Non-pigmented ciliary epithelial cell (primary cell): Measurements from ENCODE around the gene ATRIP.
A peak's percentile ranks its signal among the peaks of the same experiment; 100 is the strongest.
"Not testable (repeated sequence)": the region's sequence is repeated elsewhere in the genome, so short reads cannot be mapped to it uniquely, and the experiment has no call there.

Experiments
- DNase-seq: peaks from one replicate; pipeline ENCODE4 v3.0.0-alpha.2; 2010; ENCODE audit warnings: low read depth

The ATRIP gene

DNA sequence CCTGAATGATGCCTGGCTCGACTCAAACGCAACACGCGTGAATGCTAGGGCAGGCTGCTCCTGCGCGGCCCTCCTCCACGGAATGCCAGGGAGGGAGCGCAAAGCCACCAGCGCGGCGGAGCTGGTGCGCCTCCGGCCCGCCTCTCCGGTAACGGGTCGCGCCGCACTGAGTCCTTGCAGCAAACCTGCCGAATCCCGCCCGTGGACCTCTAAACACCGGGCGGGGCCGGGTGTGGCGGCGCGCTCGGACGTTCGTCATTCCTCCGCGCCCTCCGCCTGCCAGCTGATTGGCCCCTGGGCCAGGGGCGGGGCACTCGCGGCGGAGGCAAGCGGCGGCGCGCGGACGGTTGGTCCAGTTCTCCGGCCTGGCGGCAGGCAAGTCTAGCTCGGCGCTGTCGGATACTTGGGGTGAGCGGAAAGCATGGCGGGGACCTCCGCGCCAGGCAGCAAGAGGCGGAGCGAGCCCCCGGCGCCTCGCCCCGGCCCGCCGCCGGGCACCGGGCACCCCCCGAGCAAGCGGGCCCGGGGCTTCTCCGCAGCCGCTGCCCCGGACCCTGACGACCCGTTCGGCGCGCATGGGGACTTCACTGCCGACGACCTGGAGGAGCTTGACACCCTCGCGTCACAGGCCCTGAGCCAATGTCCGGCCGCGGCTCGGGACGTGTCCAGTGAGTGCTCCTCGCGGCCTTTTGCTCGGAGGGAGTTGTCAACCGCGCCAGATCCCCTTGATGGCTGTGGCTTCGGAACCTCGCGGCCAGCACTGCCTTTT lies at the start of gene ATRIP:
Gene ATRIP, plus strand, starts transcription at position 313 of the 769 bp plus-strand sequence. Its CDS starts 109 bp downstream, at position 422.
- DNase-seq: no peak

DNA sequence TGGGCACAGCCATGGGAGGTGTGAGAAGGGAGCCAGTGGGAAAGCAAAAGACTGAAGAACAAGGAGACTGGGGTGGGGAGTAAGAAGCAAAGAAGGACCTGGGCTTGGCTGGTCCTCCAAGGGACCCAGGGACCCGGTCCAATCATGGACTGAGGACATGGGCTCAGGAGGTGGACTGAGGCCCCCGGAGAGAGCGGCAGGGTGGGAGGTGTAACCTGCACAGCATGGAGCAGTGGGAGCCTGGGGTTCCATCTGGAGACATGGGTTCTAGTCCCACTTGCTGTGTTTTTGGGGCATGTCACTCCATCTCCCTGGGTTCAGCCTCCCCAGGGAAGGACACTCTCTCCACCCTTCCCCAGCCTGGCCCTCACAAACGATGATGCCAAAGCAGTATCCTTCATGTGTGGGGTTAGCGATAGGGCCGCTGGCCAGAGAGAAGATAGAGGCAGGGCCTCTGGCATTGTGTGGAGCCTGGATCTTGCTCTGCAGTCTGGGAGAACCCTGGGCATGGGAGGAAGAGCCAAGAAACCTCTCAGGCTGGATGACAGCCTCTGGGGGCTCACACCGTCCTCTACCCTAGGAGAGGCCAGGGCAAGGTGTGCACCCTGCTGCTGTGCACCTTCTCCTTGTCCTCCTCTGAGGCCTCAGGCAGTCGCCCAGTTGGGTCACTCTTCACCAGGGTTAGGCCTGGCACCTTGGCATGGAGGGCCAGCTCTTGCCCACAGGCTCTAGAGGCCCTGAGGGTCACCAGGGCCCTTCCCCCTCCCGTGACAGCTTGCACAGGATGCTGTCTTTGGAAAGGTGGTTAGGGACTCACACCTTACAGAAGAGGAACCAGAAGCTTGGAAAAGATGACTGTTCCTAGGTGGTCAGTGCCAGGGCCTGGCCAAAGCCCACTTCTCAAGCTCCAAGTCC lies 48.5 kb upstream of the ATRIP start:
- DNase-seq: no peak

DNA sequence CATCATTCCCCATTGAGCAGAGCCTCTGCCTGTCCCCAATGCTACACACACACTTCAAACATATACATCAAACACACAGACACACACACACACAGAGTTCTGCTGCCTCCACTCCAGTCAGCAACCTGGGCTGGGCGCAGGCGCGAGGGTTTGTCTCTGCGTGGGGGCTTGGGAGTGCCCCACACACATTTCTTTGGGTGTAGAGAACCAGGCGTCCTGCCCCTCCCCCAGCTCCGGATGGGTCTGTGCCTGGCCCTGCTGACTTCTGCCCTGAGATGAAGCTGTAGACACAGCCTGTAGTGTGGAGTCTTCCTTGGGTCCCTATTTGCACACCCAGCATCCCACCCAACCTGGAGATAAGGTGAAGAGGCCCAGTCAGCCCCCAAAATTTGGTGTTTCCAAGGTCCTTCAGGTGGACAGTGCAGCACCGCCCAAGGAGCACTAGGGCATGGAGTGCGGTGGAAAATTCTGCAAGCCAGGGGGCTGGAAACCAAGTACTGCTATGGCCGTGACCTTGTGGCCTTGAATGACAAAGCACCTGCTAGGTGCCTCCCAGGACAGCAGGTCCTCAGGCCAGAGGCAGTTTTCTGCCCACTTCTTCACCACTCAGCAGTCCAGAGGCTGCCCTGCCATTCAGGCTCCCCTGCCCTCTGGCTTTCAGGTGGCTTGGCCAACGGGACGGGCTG lies 47.7 kb upstream of the ATRIP start:
- DNase-seq: no peak

DNA sequence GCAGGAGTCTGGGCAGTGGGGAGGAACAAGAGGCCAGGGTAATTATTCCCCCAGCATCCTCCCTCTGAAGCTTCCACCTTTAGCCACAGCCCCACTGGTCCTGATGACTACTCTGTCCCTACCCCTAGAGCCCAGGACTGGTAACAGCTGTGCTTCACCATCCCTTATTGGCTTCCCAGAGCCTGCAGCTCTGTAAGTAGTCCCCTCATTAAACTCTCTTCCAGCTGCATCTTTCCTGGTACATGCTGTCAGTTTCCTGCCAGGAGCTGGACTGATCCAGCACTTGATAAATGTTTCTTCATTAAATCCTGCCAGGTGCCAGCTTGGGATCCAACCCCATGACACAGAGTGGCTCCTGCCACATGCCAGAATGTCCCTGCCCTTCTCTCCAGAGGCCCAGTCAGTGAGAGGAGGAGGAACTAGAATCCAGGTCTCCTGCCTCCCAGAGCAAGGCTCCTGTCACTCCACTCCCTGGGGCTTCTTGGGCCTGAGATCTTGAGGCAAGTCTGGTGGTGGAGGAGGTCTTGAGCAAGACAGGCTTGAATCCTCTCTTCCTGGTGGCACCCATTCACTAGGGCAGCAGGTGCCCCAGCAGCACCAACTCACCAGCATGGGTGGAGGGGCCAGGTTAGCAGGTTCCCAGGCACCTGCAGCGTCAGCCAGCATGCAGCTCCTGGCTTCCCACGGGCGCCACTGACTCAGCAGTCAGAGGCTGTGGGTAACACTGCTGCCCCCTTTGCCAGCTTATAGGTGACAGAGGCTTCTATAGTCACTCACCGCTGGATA lies 47.0 kb upstream of the ATRIP start:
- DNase-seq: no peak

DNA sequence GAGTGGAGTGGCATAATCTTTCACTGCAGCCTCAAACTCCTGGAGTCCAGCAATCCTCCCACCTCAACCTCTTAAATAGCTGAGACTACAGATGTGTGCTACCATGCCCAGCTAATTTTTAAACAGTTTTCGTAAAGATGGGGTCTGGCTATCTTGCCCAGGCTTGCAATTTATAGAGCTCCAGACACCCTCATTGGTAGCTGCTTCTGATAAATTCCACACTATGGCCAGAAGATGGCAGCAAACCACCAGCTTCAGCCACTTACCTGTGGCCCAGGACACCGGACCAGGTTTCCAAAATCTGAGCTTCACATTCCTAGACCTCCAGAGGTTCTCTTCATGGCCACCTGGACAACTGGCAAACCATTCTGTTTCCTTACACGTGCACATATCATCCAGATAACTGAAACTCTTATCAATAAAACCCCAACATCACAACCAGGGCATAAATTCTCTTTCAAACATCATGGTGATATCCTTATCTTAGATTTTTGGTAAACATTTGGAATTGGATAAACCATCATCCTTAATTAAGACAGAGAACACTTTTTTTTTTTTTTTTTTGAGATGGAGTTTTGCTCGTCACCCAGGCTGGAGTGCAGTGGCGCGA lies 45.6 kb upstream of the ATRIP start:
- no peak for DNase-seq

DNA sequence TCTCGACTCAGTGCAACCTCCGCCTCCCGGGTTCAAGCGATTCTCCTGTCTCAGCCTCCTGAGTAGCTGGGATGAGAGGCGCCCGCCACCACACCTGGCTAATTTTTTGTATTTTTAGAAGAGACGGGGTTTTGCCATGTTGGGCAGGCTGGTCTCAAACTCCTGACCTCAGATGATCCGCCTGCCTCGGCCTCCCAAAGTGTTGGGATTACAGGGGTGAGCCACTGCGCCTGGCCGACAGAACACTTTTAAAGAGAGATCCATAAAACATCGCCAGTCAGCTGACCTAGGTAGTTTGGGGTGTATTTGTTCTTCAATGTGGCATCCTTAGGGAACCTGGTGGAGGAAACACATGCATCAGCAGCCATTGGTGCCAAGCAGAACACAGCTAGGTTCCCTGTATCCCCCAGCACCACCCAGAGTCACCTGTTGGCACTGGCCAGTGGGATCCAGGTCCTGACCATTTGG lies 45.1 kb upstream of the ATRIP start:
- not testable (repeated sequence) for DNase-seq

DNA sequence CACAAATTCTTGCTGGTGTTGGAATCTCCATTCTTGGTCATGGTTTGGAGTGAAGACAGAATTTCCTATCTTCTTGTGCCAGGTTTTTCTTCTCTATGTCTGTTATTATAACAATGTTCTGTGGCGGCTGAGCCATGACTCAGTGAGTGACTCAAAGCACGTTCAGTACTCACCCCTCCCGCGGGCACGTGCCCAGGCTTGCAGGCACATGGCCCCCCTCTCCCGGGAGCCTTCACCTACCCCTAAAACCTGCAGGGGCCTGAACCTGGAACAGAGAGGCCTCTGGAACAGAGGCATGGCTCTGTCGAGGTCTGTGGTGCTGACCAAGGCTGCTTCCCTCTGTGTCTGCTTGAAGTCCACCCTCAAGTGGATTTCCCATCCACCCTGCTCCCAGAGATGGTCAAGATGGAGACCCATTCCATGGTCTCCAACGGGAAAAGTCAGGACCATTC lies 44.2 kb upstream of the ATRIP start:
- DNase-seq: peak; percentile 50

DNA sequence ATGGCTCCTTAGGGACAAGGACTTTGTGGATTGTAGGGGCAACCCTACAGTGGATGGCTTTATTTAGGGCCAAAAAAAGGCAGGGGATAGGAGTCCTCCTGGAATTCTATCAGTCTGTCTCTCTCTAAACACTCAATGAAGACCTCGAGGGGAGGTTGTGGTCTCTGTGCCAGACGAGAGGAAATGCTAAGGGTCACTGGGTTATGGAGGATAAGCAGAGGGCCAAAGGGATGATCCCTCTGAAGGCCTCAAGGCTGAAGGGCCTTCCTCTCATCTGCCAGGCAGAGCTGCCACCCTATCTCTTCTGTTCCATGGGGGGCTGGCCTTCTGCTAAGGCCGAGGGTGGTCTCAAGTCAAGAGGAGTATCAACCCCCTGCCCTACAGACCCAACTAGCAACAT lies 43.6 kb upstream of the ATRIP start:
- DNase-seq: no peak

DNA sequence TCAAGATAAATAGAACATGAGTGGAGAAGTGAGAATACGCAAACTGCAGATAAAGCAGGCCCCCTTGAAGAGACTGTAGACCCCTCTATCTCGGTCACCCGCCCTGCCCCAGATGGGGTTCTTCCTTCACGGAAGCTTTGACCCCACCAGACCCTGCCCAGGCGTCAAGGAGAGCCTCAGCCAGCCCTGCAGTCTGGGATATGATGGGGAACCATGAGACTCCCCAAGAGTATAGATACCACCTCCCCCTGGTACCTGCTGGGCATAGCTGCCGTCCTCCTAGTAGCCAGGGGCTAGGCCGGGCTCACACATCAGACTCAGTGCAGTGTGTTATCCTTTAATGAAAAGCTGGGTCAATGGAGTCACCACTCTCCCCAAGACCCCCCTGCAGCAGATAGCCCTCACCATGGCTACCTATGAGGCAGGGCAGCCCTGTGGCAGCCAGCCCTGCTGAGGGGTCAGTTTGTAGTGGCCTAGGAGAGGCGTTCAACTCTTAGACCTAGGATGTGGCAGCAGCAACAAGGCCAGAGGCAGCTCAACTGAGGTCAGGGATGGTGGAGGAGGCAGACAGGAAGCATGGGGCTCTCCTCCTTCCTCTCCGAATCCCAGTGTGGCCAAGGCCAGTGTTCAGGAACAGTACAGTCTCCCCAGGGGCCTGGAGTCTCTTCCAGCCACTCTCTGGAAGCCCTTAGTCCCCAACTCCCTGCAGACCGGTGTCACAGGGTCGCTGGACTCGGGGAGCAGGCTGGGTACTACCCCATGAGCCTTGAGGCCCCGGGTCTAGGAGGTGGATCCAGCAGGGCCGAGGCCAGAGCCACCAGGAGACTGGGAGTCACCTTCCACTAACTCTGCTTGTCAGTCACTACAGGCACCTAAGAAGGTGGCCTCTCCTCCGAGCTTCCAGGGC lies 42.8 kb upstream of the ATRIP start:
- DNase-seq: no peak

DNA sequence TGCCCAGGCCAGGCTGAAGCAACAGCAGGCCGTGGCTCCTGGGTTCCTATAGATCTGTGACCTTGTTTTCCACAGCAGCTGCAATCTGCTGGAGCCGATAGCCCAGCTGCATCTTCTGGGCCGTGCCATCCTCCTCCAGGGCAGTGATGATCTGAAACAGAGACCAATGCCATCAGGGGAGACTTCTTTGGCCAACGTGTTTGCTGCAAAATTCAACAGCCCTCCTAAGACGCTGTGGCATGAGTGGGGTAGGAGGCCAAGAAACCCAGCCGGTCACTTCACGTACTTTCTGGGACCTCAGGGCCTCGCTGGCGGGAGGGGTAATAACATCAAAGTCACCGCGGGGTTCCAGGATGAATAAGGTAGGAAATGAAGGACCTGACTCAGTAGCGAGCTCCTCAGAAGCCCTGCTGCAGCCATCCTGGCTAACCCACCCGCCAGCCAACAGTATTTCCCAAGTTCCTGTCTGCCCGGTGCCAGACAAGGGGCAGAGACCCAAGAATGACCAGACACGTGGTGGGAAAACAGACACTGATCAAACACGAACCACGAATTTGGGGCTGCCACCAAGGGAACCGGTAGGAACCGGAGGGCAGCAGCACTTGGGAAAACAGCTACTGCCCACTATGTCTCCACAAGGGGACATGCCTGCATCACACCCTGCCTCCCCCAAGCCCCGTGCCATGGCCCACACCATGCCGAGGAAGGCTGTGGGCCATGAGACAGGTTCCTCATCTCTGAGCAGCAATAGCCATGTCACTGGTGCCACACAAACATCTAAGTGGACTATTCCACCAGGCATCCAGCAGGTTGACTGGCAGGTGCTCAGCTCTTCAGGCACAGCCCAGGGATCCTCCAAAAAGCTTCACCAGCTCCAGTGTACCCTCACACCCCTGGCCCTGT lies 41.8 kb upstream of the ATRIP start:
- DNase-seq: no peak

DNA sequence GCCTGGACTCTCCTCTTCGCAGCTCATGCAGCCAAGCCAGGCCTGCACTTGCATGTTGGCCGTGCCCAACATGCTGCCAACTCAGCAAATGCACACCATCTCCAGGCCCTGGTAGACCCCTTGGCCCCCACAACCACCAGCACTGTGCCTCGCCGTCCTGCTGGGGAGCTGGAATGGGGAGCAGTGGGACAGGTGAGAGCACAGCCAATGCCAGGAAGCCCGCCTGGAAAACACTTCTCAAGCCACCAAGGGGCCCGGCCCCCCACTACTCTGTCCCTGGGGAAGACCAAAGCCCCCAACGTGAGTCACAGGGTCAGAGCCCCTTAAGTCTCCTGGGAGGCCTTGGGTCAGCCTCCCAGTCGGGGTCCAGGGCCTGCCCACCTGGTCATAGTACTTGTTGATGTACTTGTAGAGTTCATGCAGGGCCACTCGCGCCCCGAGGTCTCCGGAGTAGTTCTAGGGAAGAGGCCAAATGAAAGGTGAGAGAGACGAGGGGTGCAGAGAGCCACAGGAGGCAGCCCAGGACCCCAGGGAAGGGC lies 41.1 kb upstream of the ATRIP start:
- DNase-seq: no peak

DNA sequence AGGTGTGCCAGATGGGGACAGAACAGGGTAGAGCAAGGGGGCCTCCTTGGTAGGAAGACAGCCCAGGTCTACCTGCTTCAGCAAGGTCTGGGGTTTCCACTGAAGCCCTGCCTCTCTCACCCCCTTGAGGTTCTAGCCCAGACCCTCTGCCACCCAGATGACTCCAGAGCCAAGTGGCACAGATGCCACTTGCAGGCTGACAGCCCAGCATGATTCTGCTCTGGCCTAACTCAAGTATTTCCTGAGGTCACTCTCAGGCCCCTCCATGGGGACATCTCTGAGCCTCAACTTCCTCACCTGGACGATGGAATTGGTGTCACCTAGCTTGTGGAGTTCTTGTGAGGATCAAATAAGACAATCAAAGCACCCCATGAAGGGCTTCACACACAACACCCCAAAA lies 40.6 kb upstream of the ATRIP start:
- no peak for DNase-seq

DNA sequence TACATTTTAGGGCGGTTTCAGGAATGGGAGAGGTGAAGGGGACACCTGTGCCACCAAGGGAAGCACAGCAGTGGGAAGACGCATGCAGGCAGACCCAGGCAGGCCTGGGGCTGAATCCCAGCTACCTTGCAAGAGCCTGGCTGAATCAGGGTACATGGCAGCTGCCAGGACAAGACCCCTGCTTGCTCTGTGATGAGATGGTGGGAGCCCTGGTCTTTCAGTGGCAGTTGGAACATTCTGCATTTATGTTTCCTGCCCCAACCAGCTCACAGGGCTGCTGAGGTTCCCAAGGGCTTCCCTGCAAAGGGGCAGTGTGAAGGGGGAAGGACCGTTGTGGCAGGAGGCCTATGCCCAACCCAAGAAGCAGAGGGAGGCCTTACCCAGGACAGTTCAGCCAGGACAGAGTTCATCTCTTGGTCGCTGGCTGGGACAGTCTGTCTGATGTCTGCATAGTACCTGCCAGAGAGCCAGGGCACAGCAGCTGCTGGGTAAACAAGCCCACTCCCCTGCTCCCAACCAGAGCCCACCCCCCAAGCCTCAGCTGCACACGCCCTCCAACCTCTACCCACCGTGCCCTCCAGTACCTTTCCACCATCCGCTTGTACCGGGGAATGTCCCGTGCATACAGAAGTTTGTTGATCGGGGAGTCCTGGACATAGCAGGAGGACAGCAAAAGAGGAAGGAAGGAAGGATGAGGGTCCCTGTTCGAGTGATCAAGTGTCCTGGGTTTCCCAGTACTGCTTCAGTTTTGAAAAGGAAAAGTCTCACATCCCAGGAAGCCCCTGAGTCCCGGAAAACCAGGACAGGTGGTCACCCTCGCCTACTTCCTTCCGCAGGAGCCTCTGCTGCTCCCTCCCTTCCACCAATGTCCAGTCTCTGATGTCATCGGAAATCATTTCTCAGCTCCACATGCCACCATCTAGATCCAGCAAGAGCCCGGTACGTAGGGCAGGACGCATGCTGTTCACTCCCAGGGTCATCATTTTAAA lies 39.8 kb upstream of the ATRIP start:
- no peak for DNase-seq

DNA sequence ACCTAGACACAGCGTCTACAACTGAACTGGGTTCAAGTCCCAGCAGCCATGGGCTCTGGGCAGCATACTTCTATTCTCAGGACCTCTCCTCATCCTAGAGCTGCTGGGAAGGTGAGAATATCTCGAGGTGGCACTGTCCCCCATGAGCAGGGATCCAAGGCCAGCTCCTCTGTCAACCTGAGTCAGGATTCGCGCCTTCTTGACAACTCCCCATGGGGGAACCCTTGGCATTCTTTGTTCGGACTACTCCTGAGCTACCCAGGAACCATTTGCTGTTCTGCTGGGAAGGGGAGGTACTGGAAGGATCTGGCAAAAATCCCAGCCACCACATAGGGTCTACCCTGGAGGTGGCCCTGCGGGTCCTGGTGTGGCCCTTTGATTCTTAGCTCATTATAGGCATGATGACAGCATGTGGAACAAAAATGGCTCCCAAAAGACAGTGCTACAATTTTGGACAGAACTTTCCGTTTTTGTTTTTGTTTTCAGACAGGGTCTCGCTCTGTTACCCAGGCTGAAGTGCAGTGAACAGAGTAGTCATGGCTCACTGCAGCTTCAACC lies 38.9 kb upstream of the ATRIP start:
- no peak for DNase-seq

DNA sequence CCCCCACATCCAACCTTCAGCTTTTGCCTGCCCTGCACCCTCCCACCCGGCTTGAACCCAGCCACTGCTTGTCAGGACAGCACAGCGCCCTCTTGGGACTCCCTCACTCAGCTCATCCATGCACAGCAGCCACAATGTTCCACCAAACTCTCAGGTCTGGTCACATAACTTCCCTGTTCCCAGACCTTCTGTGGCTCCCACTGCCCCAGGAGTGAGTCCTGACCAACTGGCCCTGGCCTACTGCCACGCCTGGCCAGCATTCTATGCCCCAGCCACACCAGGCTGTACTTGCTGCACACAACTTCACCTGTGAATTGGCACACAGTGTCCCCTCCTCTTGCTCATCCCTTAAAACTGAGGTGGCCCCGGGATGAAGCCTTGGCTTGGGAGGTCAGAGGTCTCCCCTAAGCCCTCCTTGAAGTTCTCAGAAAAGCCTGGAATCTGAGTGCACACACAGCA lies 37.7 kb upstream of the ATRIP start:
- DNase-seq: no peak

DNA sequence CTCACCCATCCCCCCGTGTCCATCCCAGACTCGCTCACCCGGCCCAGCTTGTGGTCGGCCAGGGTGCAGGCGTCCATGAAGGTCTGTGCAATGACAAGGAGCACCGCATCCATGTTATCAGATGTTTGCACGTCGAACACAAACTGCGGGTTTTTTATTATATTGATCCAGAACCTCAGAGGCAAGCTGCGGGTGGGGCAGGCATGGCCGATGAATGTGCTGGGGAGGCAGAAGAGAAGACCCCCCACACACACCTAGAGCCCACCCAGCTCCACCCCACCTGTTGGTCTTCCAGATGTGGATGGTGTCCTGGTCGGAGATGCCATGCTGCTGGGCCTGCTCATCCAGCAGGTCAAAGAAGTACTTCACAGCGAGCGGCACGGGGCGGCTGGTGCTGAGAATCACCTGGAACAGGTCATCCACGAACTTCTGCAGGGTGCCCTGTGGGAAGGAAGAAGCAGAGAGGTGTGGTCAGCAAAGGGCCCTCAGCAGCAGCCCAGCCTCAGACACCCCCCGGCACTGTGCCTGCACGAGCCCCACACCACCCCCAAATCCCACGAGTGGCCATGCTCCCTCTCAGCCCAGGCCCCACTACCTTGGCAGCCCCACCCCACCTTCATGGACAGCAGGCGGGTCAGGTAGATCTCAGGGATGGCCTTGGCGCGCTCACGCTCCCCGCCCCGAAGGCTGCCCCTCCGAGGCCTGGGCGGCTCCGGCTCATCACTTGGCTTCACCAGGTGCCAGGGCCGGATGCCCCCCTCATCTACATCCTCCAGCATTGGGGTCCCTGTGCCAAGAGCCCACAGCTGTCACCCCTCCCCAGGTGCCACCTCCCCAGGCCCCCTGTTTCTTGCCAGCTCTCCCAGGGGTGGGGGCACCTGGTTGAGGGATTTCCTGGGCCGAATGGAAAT lies 37.0 kb upstream of the ATRIP start:
- DNase-seq: no peak
